Activated naive CD4-positive, alpha-beta T cell treated with Interleukin-2 at 50 U/mL for 16 hours (primary cell): Measurements from ENCODE around the gene SERAC1.

Experiments
- DNase-seq: peaks from one replicate; pipeline ENCODE4 v3.0.0-alpha.2; 2020

The SERAC1 gene

GRCh38 chr6:158073776-158074175 is 94.3 kb downstream of the SERAC1 start:
- no peak for DNase-seq

GRCh38 chr6:158072083-158072721 is 95.9 kb downstream of the SERAC1 start:
- DNase-seq = peak; percentile 70

GRCh38 chr6:158071121-158072082 is 96.7 kb downstream of the SERAC1 start:
- DNase-seq = no peak

GRCh38 chr6:158070513-158070912 is 97.5 kb downstream of the SERAC1 start:
- DNase-seq = no peak

GRCh38 chr6:158069800-158070195 is 98.3 kb downstream of the SERAC1 start:
- DNase-seq = no peak

GRCh38 chr6:158068893-158069799 is 98.9 kb downstream of the SERAC1 start:
- DNase-seq = no peak

GRCh38 chr6:158068156-158068892 is 99.7 kb downstream of the SERAC1 start:
- no peak for DNase-seq

GRCh38 chr6:158067436-158068015 is 100.5 kb downstream of the SERAC1 start:
- DNase-seq = no peak

GRCh38 chr6:158066136-158066781 is 101.8 kb downstream of the SERAC1 start:
- no peak for DNase-seq

GRCh38 chr6:158064725-158065251 is 103.3 kb downstream of the SERAC1 start:
- DNase-seq = no peak

- DNase-seq = no peak
These were observed 104.3 kb downstream of the SERAC1 start for GRCh38 chr6:158063736-158064135.

GRCh38 chr6:158061709-158062461 is 106.2 kb downstream of the SERAC1 start:
- no peak for DNase-seq

- no peak for DNase-seq
These were observed 106.7 kb downstream of the SERAC1 start for GRCh38 chr6:158061361-158061708.

- no peak for DNase-seq
These were observed 107.4 kb downstream of the SERAC1 start for GRCh38 chr6:158060455-158061360.
